ENCODE measurements around the gene TRIM47. TPM values are rescaled to one million over a fixed set of nuclear protein-coding genes. Genes with fewer than 3 reads are reported as not detected.
"Not testable (repeated sequence)": the region's sequence is repeated elsewhere in the genome, so short reads cannot be mapped to it uniquely, and the experiment has no call there.

The TRIM47 gene
- total and polyA plus RNA-seq, 2 experiments from 2014 or later, result 7.2 to 9.9 TPM

- H3K4me3 Mint-ChIP-seq; DNase-seq (ENCODE audit: low spot score); H3K9me3 Mint-ChIP-seq; H3K4me1 Mint-ChIP-seq; H4K20me1 ChIP-seq (replicated peaks; ENCODE audit: insufficient read depth); H3K27ac ChIP-seq (ENCODE audit: low read depth); H3K27me3 Mint-ChIP-seq (ENCODE audit: insufficient read depth, low read depth, poor library complexity); H3K36me3 Mint-ChIP-seq (ENCODE audit: low read depth); H3K4me2 ChIP-seq; H3K79me2 ChIP-seq (replicated peaks; ENCODE audit: insufficient read depth); H3K27ac Mint-ChIP-seq; H3K9me2 ChIP-seq (ENCODE audit: insufficient read depth); H3K36me3 ChIP-seq (ENCODE audit: insufficient read depth); H2AFZ ChIP-seq; H3K4me3 ChIP-seq; H3K4me1 ChIP-seq (ENCODE audit: insufficient read depth); H3K27me3 ChIP-seq (ENCODE audit: insufficient read depth); ATAC-seq: not testable (repeated sequence)
- TF ChIP-seq CTCF (conservative IDR thresholded peaks at IDR 0.05; ENCODE audit: low read depth in 2 of 2), result 0 out of 4 replicates have a peak, but pooled peaks of 1 of the 2 experiments have one; percentile 1
- H3F3A ChIP-seq (replicated peaks; ENCODE audit: low read depth), result peaks cover 15% of the 10 kb centered on the region; the same call in 1 of the 2 replicates
Measured at GRCh38 chr17:75859358-75859757, 19.0 kb downstream of the TRIM47 start.

GRCh38 chr17:75856062-75856756 lies 22.2 kb downstream of the TRIM47 start:
- H3K27me3 Mint-ChIP-seq (ENCODE audit: insufficient read depth, low read depth, poor library complexity), result peaks cover 6% of the 10 kb centered on the region
- TF ChIP-seq CREB1 (CRISPR knock-in tag; IDR thresholded peaks at IDR 0.05; ENCODE audit: low read depth) (peak; percentile 37; the same call in 1 of the 2 replicates), NANOG (IDR thresholded peaks at IDR 0.05; ENCODE audit: borderline replicate concordance) (no peak), CTCF (conservative IDR thresholded peaks at IDR 0.05; ENCODE audit: low read depth in 2 of 2) (peak; percentile 53 to 60), POLR2AphosphoS5 (IDR thresholded peaks at IDR 0.05; ENCODE audit: low read depth) (no peak)
- no peak overlapping the region; the same call in 2 of the 3 replicates for H3K4me3 Mint-ChIP-seq
- no peaks in the 10 kb centered on the region for H3K9me3 Mint-ChIP-seq
- Histone ChIP-seq H4K20me1 (replicated peaks; ENCODE audit: insufficient read depth) (0 out of 2 replicates have a peak, but pooled peaks cover 10% of the 10 kb centered on the region), H3K36me3 (ENCODE audit: insufficient read depth) (0 out of 2 replicates have a peak, but pooled peaks cover under 1% of the 10 kb centered on the region), H3K79me2 (replicated peaks; ENCODE audit: insufficient read depth) (peaks cover 20% of the 10 kb centered on the region), H3K27ac (ENCODE audit: low read depth) (peak overlapping the region; percentile 85), H2AFZ (peak overlapping the region; percentile 80), H3K9me2 (ENCODE audit: insufficient read depth) (no peaks in the 10 kb centered on the region), H3K4me3 (peak overlapping the region; percentile 61), H3K27me3 (ENCODE audit: insufficient read depth) (no peaks in the 10 kb centered on the region), H3K4me1 (ENCODE audit: insufficient read depth) (peaks cover 6% of the 10 kb centered on the region), H3K4me2 (peak overlapping the region; percentile 86), H3F3A (replicated peaks; ENCODE audit: low read depth) (peaks cover 12% of the 10 kb centered on the region; the same call in 1 of the 2 replicates)
- H3K4me1 Mint-ChIP-seq, result peaks cover 9% of the 10 kb centered on the region
- peaks cover 7% of the 10 kb centered on the region; the same call in 2 of the 3 replicates for H3K36me3 Mint-ChIP-seq (ENCODE audit: low read depth)
- ATAC-seq (peak; percentile 4), DNase-seq (ENCODE audit: low spot score) (no peak)
- H3K27ac Mint-ChIP-seq, result peak overlapping the region; percentile 89

Data from GM23338 (cell line).